ENCODE results near the gene ARPC4.

ARPC4 gene

GRCh38 chr3:9792405-9793160, at the start of gene ARPC4, which contains the start of gene TADA3:
Gene ARPC4, plus strand, starts transcription at chr3:9793082. Its CDS starts 40 bp downstream, at chr3:9793122.
Gene TADA3, minus strand, starts transcription at chr3:9792473. Its CDS starts 1,007 bp downstream, at chr3:9791466.
- peak; percentile 92 for DNase-seq (ENCODE audit: low read depth)

GRCh38 chr3:9743548-9743947, 49.3 kb upstream of the ARPC4 start:
- DNase-seq (ENCODE audit: low read depth): no peak

GRCh38 chr3:9744162-9744561, 48.7 kb upstream of the ARPC4 start:
- no peak for DNase-seq (ENCODE audit: low read depth)

- no peak for DNase-seq (ENCODE audit: low read depth)
Observed at GRCh38 chr3:9745521-9745920, 47.4 kb upstream of the ARPC4 start.

- DNase-seq (ENCODE audit: low read depth): peak; percentile 82
Observed at GRCh38 chr3:9746330-9746729, 46.6 kb upstream of the ARPC4 start.

GRCh38 chr3:9747267-9747666, 45.6 kb upstream of the ARPC4 start:
- no peak for DNase-seq (ENCODE audit: low read depth)

- no peak for DNase-seq (ENCODE audit: low read depth)
Observed at GRCh38 chr3:9748031-9748430, 44.9 kb upstream of the ARPC4 start.

GRCh38 chr3:9749296-9749644, 43.6 kb upstream of the ARPC4 start:
- DNase-seq (ENCODE audit: low read depth): no peak

GRCh38 chr3:9749645-9750555, 43.0 kb upstream of the ARPC4 start, which contains the start of gene OGG1:
Gene OGG1, plus strand, starts transcription at chr3:9749952. Its CDS starts 335 bp downstream, at chr3:9750287.
- DNase-seq (ENCODE audit: low read depth): peak; percentile 98

- DNase-seq (ENCODE audit: low read depth): no peak
Observed at GRCh38 chr3:9750556-9751411, 42.1 kb upstream of the ARPC4 start.

- no peak for DNase-seq (ENCODE audit: low read depth)
Observed at GRCh38 chr3:9754678-9755077, 38.2 kb upstream of the ARPC4 start.

- DNase-seq (ENCODE audit: low read depth): no peak
Observed at GRCh38 chr3:9757427-9757826, 35.5 kb upstream of the ARPC4 start.

- no peak for DNase-seq (ENCODE audit: low read depth)
Observed at GRCh38 chr3:9760779-9761505, 31.9 kb upstream of the ARPC4 start.

GRCh38 chr3:9761919-9762318, 31.0 kb upstream of the ARPC4 start:
- DNase-seq (ENCODE audit: low read depth): no peak

- DNase-seq (ENCODE audit: low read depth): no peak
Observed at GRCh38 chr3:9762871-9763270, 30.0 kb upstream of the ARPC4 start.

- no peak for DNase-seq (ENCODE audit: low read depth)
Observed at GRCh38 chr3:9765865-9766264, 27.0 kb upstream of the ARPC4 start.

- DNase-seq (ENCODE audit: low read depth): no peak
Observed at GRCh38 chr3:9767418-9767817, 25.5 kb upstream of the ARPC4 start.

GRCh38 chr3:9768141-9768775, 24.6 kb upstream of the ARPC4 start:
- no peak for DNase-seq (ENCODE audit: low read depth)

GRCh38 chr3:9769012-9769411, 23.9 kb upstream of the ARPC4 start:
- DNase-seq (ENCODE audit: low read depth): no peak

GRCh38 chr3:9769426-9770275, 23.2 kb upstream of the ARPC4 start, which contains the start of gene CAMK1:
Gene CAMK1, minus strand, starts transcription at chr3:9769947. Its CDS starts 2,198 bp downstream, at chr3:9767749.
- DNase-seq (ENCODE audit: low read depth): no peak
